ENCODE measurements around the gene CRYGS.
"Not testable (repeated sequence)": the region's sequence is repeated elsewhere in the genome, so short reads cannot be mapped to it uniquely, and the experiment has no call there.

CRYGS gene

DNA sequence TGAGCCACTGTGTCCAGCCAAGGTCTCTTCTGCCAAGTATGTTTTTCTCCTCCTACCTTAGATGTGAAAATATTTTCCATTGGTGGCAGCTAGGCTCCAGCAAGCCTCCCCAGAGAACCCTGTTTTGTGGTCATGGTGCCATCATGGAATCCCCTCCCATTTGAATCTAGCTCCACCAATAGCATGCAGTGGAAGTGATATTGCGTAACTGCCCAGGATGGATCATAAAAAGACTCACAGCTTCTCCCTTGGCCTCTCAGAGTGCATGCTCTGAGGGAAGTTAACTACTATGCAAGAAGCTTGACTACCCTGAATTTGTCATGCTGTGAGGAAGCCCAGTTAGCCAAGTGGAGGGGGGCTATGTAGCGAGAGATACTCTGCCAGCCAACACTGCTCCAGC lies 27.5 kb downstream of the CRYGS start:
- no peak for DNase-seq

DNA sequence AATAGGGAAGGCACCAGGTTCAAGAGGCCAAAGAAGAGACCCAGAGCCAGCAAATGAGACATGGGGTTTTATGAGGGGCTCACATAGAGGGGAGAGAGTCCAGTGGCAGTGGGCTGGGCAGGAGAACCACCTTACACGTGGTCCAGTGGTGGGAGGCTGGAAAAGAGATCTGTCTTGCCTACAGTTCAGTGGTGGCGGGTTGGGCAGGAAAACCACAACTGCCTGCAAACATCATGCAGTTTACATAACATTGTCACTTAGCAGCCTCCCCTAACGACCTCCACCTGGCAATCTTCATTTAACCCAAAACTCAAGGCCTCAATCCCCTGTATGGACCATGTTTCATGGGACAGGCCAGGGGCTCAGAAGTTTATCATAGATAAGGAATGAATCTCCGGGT lies 29.1 kb downstream of the CRYGS start:
- DNase-seq, result no peak

DNA sequence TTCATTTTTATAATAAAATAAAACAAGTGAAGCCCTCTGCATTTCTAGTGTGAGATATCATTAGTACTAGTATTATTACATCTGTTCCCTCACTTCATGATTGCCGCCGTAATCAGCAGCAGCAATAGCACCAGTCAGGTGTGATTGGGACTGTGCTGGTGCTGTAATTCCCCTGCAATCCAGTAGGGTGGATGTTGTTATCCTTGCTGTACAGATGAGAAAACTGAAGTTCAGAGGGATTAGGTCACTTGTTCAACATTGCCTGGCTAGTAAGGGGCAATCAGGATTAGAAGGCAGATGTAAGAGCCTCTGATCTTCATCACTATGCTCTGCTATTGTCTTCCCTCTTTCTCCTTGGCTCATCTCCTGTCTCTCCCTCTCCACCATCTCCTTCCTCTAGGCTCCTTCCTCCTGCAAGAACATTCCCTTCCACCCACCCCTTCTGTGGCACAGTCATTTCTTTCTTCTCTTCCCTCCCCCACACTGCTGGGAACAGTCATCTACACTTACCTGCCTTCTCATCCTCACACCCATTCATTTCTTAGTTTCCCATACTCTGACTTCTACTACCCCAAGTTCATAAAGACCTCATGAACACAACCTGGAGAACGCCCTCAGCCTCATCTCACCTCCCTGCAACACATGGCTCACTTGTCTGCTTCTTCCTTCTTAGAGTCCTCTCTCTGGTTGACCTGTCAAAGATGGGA lies 29.7 kb downstream of the CRYGS start:
- no peak for DNase-seq

DNA sequence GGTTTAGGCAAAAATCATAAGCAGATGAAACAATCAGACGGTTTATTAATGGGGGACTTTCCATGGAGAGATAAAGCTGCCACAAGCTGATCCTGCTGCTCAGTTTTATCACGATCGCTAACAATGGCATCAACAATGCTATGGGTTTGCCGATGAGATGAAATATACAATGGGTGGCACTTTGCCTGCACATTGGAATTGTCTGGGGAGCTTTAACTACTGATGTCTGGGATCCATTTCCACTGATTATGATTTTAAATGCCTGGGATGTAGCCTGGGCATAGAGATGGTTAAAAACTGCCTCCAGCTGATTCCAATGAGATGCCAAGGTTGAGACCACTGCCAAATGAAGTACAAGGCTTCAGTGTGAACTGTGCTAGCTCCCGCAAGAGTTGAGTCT lies 30.8 kb downstream of the CRYGS start:
- no peak for DNase-seq

DNA sequence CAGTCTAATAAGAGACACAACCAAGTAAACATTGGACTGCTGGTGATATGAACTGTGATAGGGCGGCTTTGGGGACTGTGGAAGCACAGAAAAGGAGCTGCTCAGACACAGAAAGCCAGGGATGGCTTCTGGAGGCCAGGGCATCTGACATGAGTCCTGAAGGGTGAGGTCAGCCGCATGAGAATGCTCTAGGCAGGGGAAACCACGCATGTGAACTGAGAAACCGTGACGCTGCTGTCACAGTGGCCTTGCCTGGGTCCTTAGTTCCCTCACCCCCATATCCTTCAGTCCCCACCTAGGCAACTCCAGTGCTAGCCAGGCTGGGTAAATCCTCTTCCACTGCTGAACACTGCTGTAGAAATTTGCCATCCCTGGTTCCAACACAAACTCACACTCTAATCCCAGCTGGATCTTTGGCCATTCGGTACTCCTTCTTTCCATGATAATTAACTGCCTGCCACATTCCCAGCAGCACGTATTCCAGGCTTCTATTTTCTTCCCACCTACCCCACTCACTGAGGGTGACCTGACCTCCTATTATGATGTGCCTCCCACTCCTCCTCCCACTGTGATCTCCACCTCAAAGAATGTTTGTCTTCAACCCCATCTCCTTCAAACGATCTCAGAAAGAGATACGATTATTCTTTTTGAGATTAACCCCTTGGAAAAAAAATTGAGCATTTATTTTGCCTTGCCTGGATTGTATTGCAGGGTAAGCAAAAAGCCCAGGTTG lies 31.4 kb downstream of the CRYGS start:
- no peak for DNase-seq

DNA sequence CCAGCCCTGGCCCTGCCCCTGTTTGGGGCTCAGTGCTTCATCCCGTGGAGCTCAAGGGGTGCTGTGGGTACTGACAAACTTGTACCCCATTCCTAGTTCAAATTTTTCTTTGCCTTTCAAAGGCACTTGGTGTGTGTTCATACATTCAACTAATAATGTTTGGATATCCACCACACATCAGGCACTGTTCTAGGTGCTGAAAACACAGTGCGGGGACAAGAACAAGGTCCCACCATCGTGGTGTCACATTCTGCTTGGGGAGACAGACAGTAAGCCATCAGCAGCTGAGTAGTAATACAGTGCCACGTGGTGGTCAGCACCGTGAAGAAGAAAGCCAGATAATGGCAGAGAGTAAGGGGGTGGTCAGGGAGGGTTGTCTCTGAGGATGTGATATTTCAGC lies 32.5 kb downstream of the CRYGS start:
- no peak for DNase-seq

DNA sequence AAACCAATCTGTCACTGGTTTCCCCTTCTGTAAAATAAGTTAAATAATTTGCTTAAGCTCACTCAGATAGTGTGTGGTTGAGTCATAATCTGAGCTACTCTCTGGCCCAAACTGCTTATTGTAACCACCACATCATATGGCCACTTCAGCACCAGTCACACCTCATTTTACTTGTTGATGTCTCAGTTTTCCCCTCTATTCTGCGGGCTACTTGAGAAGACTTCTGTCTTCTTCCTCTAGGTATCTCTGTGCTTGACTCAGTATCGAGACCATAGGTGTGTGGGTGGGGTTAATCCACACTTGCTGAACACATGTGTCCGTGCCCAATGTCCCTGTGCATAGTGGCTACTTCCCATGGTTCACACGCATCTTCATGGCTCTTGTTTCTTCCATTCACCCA lies 32.9 kb downstream of the CRYGS start:
- DNase-seq, result no peak

DNA sequence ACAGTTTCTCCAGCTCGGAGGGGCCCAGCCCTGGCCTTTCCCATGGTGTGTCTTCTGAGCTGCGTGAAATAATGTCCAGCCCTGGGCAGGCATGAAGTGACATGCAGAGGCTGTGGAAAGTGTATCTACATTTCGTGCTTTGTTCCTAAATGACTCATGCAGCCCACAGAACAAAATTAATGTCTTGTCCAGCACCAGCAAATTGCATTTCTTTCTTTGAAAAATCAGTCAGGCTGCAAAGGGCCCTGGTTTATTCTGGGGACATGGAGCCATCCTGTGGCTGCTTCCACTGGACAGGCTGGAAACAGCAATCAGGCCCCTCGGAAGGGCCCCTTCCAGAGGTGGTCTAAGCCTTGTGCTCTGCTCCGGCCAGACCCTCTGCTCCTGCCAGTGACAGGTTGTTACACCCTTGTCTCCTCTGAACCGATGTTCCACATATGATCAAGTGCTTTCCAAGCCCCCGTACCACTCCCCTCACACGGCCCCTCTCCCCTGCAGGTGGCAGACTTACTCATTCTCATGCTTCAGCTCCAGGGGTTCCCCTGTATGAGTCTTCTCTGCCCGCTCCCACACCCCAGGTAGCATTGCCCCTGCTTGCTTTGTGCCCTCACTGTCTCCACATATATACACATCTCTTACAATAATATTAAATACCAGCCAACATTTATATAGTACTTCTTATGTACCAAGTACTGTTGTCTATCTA lies 33.7 kb downstream of the CRYGS start:
- DNase-seq, result no peak

DNA sequence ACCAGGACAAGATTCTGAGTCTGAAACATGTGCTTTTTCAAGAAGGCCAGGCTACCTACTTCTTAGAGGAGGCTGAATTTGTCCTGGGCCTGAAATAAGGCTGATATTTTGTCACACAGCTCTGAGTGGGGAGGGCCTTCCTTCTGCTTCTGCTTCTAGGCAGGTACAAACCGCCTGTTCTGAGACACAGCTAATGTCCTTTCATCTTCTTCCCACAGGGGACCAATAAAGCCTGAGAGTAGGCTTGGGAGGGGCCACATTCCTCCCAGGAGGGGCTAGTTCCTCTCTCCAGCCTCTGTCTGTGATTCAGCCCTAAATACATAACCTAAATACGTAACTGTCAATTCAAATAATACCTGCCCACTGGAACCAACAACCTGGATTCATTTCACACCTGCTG lies 34.8 kb downstream of the CRYGS start:
- no peak for DNase-seq

DNA sequence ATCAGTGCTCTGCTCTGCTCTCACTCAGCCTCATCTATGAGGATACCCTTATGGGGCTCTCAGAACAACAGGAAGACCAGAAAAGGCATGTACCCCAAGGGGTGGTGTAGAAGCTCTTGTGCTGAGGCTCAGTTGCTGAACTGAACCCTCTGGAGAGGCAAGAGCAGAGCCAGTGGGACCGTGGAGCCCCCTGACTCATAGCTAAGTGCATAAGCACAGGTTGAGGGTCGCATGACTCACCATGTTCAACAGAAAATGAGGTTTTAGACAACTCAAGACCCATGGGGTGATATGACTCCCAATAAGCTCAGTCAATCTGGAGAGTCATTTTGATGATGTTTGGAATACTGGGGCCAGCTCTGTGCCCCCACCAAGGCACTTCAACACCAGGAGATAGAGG lies 37.3 kb downstream of the CRYGS start:
- DNase-seq, result no peak

DNA sequence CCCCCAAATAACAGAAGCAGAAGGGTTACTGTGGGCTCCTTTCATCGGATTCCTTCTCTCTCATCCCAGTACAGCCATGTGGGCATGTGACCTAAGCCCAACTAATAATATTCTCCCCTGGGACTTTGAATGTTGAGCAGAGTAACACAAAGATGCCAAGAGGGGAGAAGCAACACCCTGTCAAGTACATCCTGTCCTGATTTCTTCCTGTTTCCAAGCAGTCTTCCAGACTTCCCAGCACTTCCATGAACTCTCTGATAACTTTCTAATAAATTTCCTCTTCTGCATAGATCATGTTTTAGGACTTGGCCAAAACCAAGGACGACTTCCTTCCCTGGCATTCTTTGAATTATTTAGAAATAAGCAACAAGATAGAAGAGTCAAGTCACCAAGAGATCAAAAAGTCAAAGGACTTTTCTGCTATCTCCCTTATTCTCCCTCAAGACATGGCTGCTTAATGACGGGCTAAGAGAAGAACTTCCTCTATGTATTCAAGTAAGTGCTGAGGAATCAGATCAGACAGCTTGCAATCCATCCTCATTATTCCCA lies 37.9 kb downstream of the CRYGS start:
- no peak for DNase-seq

DNA sequence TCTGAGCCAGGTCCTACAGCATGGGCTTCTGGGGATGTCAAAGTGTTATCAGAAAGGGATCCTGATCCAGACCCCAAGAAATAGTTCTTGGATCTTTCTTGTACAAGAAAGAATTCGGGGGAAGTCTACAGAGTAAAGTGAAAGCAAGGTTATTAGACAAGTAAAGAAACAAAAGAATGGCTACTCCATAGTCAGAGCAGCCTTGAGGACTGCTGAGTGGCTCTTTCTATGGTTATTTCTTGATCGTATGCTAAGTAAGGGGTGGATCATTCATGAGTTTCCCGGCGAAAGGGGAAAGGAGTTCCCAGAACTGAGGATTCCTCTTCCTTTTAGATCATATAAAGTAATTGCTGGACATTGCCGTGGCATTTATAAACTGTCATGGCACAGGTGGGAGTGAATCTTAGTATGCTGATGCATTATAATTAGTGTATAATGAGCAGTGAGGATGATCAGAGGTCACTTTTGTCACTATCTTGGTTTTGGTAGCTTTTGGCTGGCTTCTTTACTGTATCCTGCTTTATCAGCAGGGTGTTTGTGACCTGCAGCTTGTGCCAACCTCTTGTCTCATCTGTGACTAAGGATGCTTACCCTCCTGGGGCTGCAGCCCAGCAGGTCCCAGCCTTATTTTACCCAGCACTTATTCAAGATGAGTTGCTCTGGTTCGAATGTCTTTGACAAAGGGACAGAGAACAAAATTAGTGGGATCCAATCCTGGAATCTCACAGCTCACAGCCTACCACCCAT lies 41.0 kb downstream of the CRYGS start:
- DNase-seq, result no peak

DNA sequence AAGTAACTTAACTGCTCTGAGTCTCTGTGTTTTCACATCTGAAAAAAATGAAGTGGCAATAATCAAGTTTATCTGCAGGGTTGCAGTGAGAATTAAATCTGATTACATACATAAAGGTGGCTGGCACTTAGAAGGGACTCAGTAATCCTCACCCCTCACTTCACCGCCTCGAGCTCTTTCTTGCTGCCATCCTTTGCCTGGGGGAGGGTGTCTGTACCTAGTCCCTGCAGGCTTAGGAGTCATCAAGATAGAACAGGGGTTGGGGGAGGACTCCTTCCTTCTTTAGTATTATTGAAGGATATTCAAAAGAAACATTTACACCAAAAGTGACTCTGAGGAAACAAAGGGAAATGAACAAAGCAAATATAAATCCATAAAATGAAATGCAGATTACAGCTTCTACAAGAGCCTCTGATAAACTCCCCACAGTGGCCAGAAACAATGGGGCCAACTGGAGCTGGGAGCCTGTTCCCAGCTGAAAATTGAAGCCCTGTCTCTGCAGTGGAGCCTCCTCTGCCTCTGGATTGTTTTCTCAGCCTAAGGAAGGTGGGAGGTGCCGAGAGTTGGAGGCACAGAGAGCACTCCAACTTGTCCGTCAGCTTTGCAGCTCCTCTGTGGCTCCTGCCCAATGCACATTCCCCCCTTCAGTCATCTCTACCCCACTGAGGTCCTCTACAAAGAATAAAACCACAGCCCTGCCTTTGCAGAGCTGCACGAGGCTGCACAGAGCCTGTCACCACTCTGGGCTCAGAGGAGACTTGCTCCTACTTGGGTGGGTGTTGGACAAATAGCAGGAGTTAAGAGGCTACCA lies 41.8 kb downstream of the CRYGS start:
- DNase-seq, result no peak

DNA sequence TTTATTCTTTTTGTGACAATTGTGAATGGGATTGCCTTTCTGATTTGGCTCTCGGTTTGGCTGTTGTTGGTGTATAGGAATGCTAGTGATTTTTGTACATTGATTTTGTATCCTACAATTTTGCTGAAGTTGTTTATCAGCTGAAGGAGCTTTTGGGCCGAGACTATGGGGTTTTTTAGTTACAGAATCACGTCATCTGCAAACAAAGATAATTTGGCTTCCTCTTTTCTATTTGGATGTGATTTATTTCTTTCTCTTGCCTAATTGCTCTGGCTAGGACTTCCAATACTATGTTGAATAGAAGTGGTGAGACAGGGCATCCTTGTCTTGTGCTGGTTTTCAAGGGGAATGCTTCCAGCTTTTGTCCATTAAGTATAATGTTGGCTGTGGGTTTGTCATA lies 44.2 kb downstream of the CRYGS start:
- peak in 1 of 2 donors; percentile 14 for DNase-seq

DNA sequence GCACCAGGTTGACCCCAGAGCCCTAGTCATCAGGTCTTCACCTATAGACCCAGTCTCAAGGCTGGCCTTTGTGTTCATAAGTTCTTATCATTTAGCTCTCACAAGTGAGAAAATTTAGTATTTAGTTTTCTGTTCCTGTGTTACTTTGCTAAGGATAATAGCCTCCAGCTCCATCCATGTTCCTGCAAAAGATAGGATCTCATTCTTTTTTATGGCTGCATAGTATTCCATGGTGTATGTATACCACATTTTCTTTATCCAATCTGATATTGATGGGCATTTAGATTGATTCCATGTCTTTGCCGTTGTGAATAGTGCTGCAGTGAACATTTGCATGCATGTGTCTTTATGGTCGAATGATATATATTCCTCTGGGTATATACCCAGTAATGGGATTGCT lies 46.2 kb downstream of the CRYGS start:
- DNase-seq, result not testable (repeated sequence)

DNA sequence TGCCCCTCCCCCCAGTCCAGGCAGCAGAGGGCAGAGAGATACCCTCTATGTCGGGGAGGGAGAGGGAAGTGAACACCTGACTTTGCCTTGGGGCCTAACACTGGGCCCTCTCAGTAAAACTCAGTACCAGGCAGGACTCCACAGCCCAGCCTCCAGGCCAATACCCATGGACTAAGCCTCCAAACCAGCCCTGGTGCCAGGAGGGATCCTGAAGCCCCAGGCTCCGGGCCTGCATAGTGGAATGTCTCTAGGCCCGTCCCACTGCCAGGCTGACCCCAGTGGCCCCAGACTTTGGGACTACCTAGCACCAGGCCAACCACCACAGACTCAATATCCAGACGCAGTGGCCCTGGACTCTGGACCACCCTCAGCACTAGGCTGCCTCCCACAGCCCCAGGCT lies 46.6 kb downstream of the CRYGS start:
- no peak for DNase-seq

DNA sequence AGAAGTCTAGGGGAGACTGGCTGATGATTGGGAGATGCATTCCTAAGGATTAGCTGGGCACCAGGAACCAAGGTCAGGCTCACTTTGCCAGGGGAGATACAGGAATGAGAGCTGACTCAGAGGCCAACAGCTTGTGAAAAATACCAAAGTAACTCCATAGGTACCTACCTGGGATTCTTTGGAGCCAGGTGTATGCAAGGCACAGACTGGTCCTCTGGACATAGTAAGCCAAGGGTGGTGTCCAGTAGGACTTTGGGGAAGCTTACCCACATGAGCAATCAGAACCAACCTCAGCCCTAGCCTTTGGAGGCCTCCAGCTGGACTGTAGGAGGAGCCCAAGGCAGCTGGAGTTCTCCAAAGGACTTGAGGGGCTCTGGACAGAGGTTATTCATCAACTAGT lies 47.5 kb downstream of the CRYGS start:
- DNase-seq, result no peak

DNA sequence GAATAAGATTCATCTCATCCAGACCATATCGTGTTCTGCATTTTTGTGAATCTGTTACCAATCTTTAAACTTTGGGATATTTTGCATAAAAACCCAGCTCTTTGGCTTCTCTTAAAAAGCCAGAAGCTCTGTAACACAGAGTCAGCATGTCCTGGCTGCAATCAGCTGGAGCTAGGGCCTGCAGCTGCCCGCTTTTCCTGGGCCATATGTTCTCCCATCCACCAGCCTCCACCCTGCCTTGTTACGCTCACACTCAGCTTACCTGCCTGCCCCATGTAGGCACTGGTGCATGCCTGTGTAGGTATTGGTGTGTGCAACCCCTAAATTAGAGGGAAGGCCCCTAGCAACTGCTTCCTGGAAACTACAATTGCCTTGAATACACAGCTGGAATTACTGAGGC lies 48.2 kb downstream of the CRYGS start:
- no peak for DNase-seq

DNA sequence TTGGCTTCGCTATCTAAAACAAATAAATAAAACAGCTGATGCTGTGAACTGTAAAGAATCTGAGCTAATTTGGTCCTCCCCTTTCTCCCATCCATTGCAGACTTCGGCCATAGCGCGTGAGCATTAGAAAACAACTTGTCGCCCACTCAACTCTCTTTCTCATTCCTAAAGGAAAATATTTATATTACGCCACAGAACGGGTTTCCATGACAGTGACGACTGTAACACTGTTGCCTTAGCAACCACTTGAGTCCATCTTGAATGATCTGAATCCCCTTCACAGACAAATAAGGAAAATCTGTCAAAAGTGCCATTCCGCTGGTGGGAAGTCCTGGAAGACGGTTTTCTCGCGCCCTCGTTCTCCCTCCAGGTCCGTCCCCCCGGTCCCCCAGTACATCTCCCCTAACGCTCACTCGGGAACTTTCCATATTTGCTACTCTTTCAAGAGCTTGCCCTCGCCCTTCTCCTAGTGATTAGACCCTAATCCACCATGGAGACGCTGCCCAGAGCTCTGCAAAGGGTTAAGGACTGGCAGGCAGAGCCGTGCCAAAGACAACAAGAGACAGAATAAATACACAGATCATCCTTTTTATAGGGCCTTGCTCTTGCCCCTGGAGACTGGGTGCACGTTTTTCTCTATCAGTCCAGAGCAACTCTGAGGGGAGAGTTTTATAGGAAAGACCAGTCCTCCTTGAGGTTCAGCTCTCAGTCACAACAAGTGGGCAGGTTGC lies 50.5 kb downstream of the CRYGS start:
- no peak for DNase-seq

DNA sequence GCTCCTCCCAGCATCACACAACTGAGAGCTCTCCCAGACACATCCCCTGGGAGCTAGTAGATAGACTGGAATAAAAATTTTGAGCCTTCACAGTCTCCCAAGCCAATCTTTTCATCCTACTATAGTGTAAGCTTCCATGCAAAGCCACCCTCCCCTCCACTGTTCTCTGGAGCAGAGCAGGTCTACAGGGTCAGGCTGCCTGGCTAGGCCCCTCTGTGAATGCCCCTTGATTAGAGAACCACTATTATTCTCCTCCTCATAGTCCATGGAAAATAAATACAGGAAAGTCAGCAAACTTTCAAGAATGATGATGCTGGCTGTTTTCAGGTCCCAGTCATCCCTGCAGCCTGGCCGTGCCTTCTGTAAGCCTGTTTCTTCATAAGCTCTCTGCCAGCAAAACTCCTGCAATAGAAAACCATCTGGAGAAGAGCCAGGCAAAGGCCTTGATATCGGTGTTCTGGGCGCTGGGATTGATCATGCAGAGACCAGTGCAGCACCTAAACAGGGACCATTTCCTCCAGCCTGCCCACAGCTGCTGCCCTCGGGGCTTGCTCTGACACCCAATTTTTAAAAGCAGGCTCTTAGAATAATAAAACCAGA lies 51.7 kb downstream of the CRYGS start:
- DNase-seq, result no peak

DNA sequence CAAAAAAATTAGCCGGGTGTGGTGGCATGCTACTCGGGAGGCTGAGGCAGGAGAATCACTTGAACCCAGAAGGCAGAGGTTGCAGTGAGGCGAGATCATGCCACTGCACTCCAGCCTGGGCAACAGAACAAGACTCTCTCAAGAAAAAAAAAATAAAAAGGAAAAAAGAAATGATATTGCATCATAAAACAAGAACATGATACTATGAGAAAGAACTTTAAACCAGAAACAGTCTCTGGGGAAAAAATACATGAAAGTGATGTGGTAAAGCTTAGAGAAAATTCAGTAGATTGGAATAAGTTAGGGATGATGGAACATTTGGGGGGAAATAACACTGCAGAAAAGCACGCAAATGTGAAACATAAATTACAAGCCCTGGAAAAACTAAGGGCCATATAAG lies 54.7 kb downstream of the CRYGS start:
- no peak for DNase-seq

All from inflammatory macrophage treated with lipopolysaccharide for 1 hour (primary cell).